Hair follicular keratinocyte (primary cell): ENCODE results near the gene VDR. TPM values are rescaled to one million over a fixed set of nuclear protein-coding genes. Genes with fewer than 3 reads are reported as not detected.

Experiments used
- total RNA-seq: library from RNA; depleted of rRNA; stranded (reverse); fragments of >200 nt; gene quantifications from 2 replicates; pipeline ENCODE4 v1.2.3, GENCODE V29; 2015

The VDR gene
- 42.2 and 49.6 TPM in 2 replicates for total RNA-seq

GRCh38 chr12:47904713-47905709 lies at the start of gene VDR:
VDR (minus strand) TSS chr12:47904994; CDS start chr12:47879113, 25,881 bp downstream.

GRCh38 chr12:47819896-47820630 lies 84.7 kb downstream of the VDR start, which contains the start of gene HDAC7:
HDAC7 (minus strand) TSS chr12:47819903; CDS start chr12:47819785, 118 bp downstream.

Other genes starting within 250 kb of the VDR start
- 13.6 and 18.8 TPM in 2 replicates for gene RPAP3, start 199.0 kb downstream of the VDR start, total RNA-seq
- 0.04 TPM in 1 of 2 replicates, not detected in the other for gene ENDOU, start 179.5 kb downstream of the VDR start, total RNA-seq
- gene RAPGEF3, start 146.1 kb downstream of the VDR start, total RNA-seq: 24.6 and 28.3 TPM in 2 replicates
- 29.9 and 32.9 TPM in 2 replicates for gene SLC48A1, start 131.8 kb downstream of the VDR start, total RNA-seq
- gene HDAC7, start 85.1 kb downstream of the VDR start, total RNA-seq: 28.2 and 38.2 TPM in 2 replicates
- 100 and 133 TPM in 2 replicates for gene TMEM106C, start 58.6 kb upstream of the VDR start, total RNA-seq
- gene COL2A1, start 99.5 kb upstream of the VDR start, total RNA-seq: 0.16 and 0.72 TPM in 2 replicates
- gene SENP1, start 201.1 kb upstream of the VDR start, total RNA-seq: 13.9 and 17.8 TPM in 2 replicates
- gene PFKM, start 214.4 kb upstream of the VDR start, total RNA-seq: 50.0 and 61.6 TPM in 2 replicates